Measurements from ENCODE around the gene TPSB2.

The TPSB2 gene

GRCh38 chr16:1213796-1214372 lies 16.1 kb downstream of the TPSB2 start:
- TF ChIP-seq POLR2AphosphoS5 (IDR thresholded peaks at IDR 0.05; ENCODE audit: low read depth) (no peak), CTCF (IDR thresholded peaks at IDR 0.05; ENCODE audit: insufficient read depth, low read length) (no peak), REST (IDR thresholded peaks at IDR 0.05; ENCODE audit: insufficient replicate concordance, low read depth) (no peak), GABPA (IDR thresholded peaks at IDR 0.05; ENCODE audit: low read depth) (no peak), SPI1 (IDR thresholded peaks at IDR 0.05; ENCODE audit: borderline replicate concordance, low read depth) (no peak)
- Histone ChIP-seq H3K27me3 (ENCODE audit: insufficient read depth, poor library complexity, severe bottlenecking) (no peaks in the 10 kb centered on the region), H3K4me3 (replicated peaks; ENCODE audit: insufficient read depth, low read length) (no peak overlapping the region), H3K27ac (replicated peaks) (no peak overlapping the region)
- DNase-seq (ENCODE audit: low read depth in 1 of 2, low spot score in 1 of 2), result no peak

- no peaks in the 10 kb centered on the region for H3K27me3 ChIP-seq (ENCODE audit: insufficient read depth, poor library complexity, severe bottlenecking)
- H3K4me3 ChIP-seq (replicated peaks; ENCODE audit: insufficient read depth, low read length), result no peak overlapping the region
- no peak overlapping the region for H3K27ac ChIP-seq (replicated peaks)
- DNase-seq (ENCODE audit: low read depth in 1 of 2, low spot score in 1 of 2), result no peak
- TF ChIP-seq POLR2AphosphoS5 (IDR thresholded peaks at IDR 0.05; ENCODE audit: low read depth) (no peak), SPI1 (IDR thresholded peaks at IDR 0.05; ENCODE audit: borderline replicate concordance, low read depth) (no peak), GABPA (IDR thresholded peaks at IDR 0.05; ENCODE audit: low read depth) (no peak), CTCF (IDR thresholded peaks at IDR 0.05; ENCODE audit: insufficient read depth, low read length) (no peak), REST (IDR thresholded peaks at IDR 0.05; ENCODE audit: insufficient replicate concordance, low read depth) (no peak)
These were observed 16.8 kb downstream of the TPSB2 start for GRCh38 chr16:1213231-1213630.

GRCh38 chr16:1212616-1213194 lies 17.3 kb downstream of the TPSB2 start:
- TF ChIP-seq SPI1 (IDR thresholded peaks at IDR 0.05; ENCODE audit: borderline replicate concordance, low read depth) (no peak), REST (IDR thresholded peaks at IDR 0.05; ENCODE audit: insufficient replicate concordance, low read depth) (no peak), CTCF (IDR thresholded peaks at IDR 0.05; ENCODE audit: insufficient read depth, low read length) (no peak), POLR2AphosphoS5 (IDR thresholded peaks at IDR 0.05; ENCODE audit: low read depth) (no peak), GABPA (IDR thresholded peaks at IDR 0.05; ENCODE audit: low read depth) (no peak)
- Histone ChIP-seq H3K4me3 (replicated peaks; ENCODE audit: insufficient read depth, low read length) (no peak overlapping the region), H3K27me3 (ENCODE audit: insufficient read depth, poor library complexity, severe bottlenecking) (no peaks in the 10 kb centered on the region), H3K27ac (replicated peaks) (no peak overlapping the region)
- DNase-seq (ENCODE audit: low read depth in 1 of 2, low spot score in 1 of 2), result no peak

Measured in HL-60 (cell line).